ENCODE data around the gene SIAH1.
"Not testable (repeated sequence)": the region's sequence is repeated elsewhere in the genome, so short reads cannot be mapped to it uniquely, and the experiment has no call there.

The SIAH1 gene

GRCh38 chr16:48366165-48367093 is 18.8 kb downstream of the SIAH1 start:
- DNase-seq (ENCODE audit: low read depth in 2 of 2) = peak; percentile 74 to 76

GRCh38 chr16:48365601-48366164 is 19.5 kb downstream of the SIAH1 start:
- peak in 1 of 2 experiments; percentile 54 for DNase-seq (ENCODE audit: low read depth in 2 of 2)

- no peak for DNase-seq (ENCODE audit: low read depth in 2 of 2)
Measured at GRCh38 chr16:48365025-48365600, 20.1 kb downstream of the SIAH1 start.

GRCh38 chr16:48361540-48362144 is 23.6 kb downstream of the SIAH1 start:
- DNase-seq (ENCODE audit: low read depth in 2 of 2) = no peak

GRCh38 chr16:48361012-48361411 is 24.2 kb downstream of the SIAH1 start:
- DNase-seq (ENCODE audit: low read depth in 2 of 2) = no peak

GRCh38 chr16:48359983-48360382 is 25.2 kb downstream of the SIAH1 start:
- DNase-seq (ENCODE audit: low read depth in 2 of 2) = no peak

GRCh38 chr16:48358419-48358818 is 26.8 kb downstream of the SIAH1 start:
- no peak for DNase-seq (ENCODE audit: low read depth in 2 of 2)

GRCh38 chr16:48356633-48357376 is 28.4 kb downstream of the SIAH1 start:
- no peak for DNase-seq (ENCODE audit: low read depth in 2 of 2)

- no peak for DNase-seq (ENCODE audit: low read depth in 2 of 2)
Measured at GRCh38 chr16:48354877-48355855, 30.0 kb downstream of the SIAH1 start.

- not testable (repeated sequence) for DNase-seq (ENCODE audit: low read depth in 2 of 2)
Measured at GRCh38 chr16:48354385-48354784, 30.8 kb downstream of the SIAH1 start.

GRCh38 chr16:48353565-48354163 is 31.5 kb downstream of the SIAH1 start:
- peak in 1 of 2 experiments; percentile 35 for DNase-seq (ENCODE audit: low read depth in 2 of 2)

- no peak for DNase-seq (ENCODE audit: low read depth in 2 of 2)
Measured at GRCh38 chr16:48352648-48353390, 32.4 kb downstream of the SIAH1 start.

GRCh38 chr16:48350736-48351135 is 34.5 kb downstream of the SIAH1 start:
- DNase-seq (ENCODE audit: low read depth in 2 of 2) = no peak

GRCh38 chr16:48347980-48348379 is 37.2 kb downstream of the SIAH1 start:
- no peak for DNase-seq (ENCODE audit: low read depth in 2 of 2)

GRCh38 chr16:48347191-48347865 is 37.9 kb downstream of the SIAH1 start:
- DNase-seq (ENCODE audit: low read depth in 2 of 2) = no peak

GRCh38 chr16:48342591-48342990 is 42.6 kb downstream of the SIAH1 start:
- no peak for DNase-seq (ENCODE audit: low read depth in 2 of 2)

- no peak for DNase-seq (ENCODE audit: low read depth in 2 of 2)
Measured at GRCh38 chr16:48340054-48340453, 45.2 kb downstream of the SIAH1 start.

GRCh38 chr16:48335961-48336360 is 49.3 kb downstream of the SIAH1 start:
- peak; percentile 45 to 50 for DNase-seq (ENCODE audit: low read depth in 2 of 2)

- no peak for DNase-seq (ENCODE audit: low read depth in 2 of 2)
Measured at GRCh38 chr16:48334325-48334724, 50.9 kb downstream of the SIAH1 start.
